Colonic mucosa (tissue), 4 donors: Measurements from ENCODE around the gene CFB. TPM values are rescaled to one million over a fixed set of nuclear protein-coding genes. Genes with fewer than 3 reads are reported as not detected.
A peak's percentile ranks its signal among the peaks of the same experiment; 100 is the strongest.

Source experiments
- DNase-seq: peaks from one replicate; pipeline ENCODE4 v3.0.0-alpha.2; 2020
- H3K27ac ChIP-seq: fragments of 200-600 bp; one replicate; pipeline ENCODE4 v1.8.0; 2021
- H3K27me3 ChIP-seq: fragments of 200-600 bp; one replicate; pipeline ENCODE4 v1.8.0; 2021
- H3K36me3 ChIP-seq: fragments of 200-600 bp; one replicate; pipeline ENCODE4 v1.8.0; 2021
- H3K4me1 ChIP-seq: fragments of 200-600 bp; one replicate; pipeline ENCODE4 v1.8.0; 2021; ENCODE audit warnings: mild to moderate bottlenecking
- H3K4me3 ChIP-seq: fragments of 200-600 bp; one replicate; pipeline ENCODE4 v1.8.0; 2021
- H3K9ac ChIP-seq, 2 donors: one replicate each; pipeline ENCODE4 v1.7.0; 2013; ENCODE audit warnings: control low read depth in 2 of 2, low read depth in 2 of 2, low read length in 2 of 2
- H3K9me3 ChIP-seq: fragments of 200-600 bp; one replicate; pipeline ENCODE4 v1.8.0; 2021
- CTCF ChIP-seq: fragments of 200-600 bp; IDR thresholded peaks from one replicate; pipeline ENCODE4 v1.8.0; 2022; ENCODE audit warnings: antibody characterized with exemption, mild to moderate bottlenecking
- intact Hi-C: fragments of 100-400 bp; cut with DNase I; formaldehyde crosslinking; loops from one replicate; pipeline ENCODE4 v1.14.1; 2022
- total RNA-seq, 2 donors: library from RNA; stranded (reverse); fragmentation: NEBNext Ultra II Directional in 1 of 2; extraction: Animal tissue kit (Norgen Biotek cat#: 25700) in 1 of 2; gene quantifications; one replicate each; pipeline ENCODE4 v1.2.1, GENCODE V29; 2021
- donor health status: healthy.
- donor health status: DM: no; HTN: no; CAD: no.
- donor health status: DM: no; HTN: no; CAD: no.

Gene CFB
- total RNA-seq = 10 to 100 TPM; 20.4 to 60.6 TPM

DNA sequence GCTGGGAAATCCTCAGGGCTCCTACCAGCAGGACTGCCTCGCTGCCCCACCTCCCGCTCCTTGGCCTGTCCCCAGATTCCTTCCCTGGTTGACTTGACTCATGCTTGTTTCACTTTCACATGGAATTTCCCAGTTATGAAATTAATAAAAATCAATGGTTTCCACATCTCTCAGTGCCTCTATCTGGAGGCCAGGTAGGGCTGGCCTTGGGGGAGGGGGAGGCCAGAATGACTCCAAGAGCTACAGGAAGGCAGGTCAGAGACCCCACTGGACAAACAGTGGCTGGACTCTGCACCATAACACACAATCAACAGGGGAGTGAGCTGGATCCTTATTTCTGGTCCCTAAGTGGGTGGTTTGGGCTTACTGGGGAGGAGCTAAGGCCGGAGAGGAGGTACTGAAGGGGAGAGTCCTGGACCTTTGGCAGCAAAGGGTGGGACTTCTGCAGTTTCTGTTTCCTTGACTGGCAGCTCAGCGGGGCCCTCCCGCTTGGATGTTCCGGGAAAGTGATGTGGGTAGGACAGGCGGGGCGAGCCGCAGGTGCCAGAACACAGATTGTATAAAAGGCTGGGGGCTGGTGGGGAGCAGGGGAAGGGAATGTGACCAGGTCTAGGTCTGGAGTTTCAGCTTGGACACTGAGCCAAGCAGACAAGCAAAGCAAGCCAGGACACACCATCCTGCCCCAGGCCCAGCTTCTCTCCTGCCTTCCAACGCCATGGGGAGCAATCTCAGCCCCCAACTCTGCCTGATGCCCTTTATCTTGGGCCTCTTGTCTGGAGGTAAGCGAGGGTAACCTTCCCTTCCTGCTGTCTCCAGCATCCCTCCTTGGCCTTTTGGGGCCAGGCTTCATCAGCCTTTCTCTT is at the start of gene CFB:
Gene CFB (plus strand): TSS at position 589 of the 863 bp plus-strand sequence. CDS start 127 bp downstream, at position 716.
- H3K9ac ChIP-seq = peak within 1 kb of the TSS; percentile 64 to 65
- no peak for TF ChIP-seq CTCF
- intact Hi-C loops = no loop called here
- peak within 1 kb of the TSS; percentile 90 for H3K27ac ChIP-seq
- no peaks in the 10 kb centered on the region for H3K9me3 ChIP-seq
- no peaks in the 10 kb centered on the region for H3K27me3 ChIP-seq
- peaks cover 7% of the 10 kb centered on the region for H3K4me1 ChIP-seq
- no peaks in the 10 kb centered on the region for H3K36me3 ChIP-seq
- peak; percentile 89 for DNase-seq
- peak within 1 kb of the TSS; percentile 23 for H3K4me3 ChIP-seq

DNA sequence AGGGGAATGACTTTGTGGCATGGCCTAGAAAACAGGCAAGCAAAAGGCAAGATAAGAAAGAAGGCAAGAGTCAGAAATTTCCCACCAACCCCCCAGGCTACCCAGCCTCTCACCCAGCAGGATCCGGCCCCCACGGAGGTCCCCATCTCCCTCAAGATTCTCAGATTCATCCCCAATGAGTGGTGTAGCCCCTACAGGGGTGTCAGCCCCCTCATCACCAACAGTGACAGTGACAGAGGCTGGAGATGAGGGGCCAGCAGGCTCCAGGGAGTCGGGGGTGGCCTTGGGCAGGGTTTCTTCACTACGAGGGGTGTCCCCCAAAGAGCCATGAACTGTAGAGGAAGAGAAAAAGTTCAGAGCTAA is 49.4 kb upstream of the CFB start:
- no peaks in the 10 kb centered on the region for H3K36me3 ChIP-seq

DNA sequence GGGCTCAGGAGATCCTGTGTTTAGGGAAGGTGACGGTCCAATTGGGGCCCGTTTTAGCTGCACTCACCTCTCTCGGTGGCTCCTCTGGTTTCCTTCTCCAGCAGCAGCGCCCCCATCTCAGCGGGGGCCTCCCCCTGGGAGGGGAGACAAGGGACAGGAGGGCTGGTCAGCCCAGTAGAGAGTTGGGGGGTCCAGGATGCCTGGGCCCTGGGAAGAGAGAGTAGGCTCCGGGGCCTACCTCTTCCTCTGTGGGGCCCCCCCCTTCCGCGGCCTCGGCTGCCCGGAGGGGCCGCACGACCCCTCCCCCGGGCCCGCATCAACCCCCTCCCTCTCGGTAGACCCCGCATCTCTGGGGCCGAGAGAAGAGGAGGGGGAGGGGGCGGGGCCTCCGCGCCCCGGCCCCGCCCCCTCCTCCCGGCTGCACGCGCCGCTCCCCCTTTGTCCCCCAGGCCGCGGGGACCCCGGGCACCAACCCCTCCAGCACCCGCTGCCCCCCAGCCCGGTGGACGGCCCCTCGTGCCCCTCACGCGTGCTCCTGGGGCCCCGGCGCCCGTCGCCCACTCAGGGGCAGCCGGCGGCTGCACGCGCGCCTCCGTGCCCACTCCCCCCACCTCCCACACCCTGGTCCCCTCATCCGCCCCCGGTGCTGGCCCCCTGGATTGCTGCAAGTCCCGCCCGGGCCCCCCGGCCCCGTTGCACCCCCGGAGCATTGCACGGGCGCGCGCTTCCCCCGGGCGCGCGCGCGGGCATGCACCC is 48.9 kb upstream of the CFB start:
- Histone ChIP-seq H3K27me3 (no peaks in the 10 kb centered on the region), H3K36me3 (no peaks in the 10 kb centered on the region), H3K4me1 (no peaks in the 10 kb centered on the region), H3K9ac (peak overlapping the region; percentile 59 to 62), H3K4me3 (peak overlapping the region; percentile 95), H3K9me3 (no peaks in the 10 kb centered on the region), H3K27ac (peak overlapping the region; percentile 19)
- no peak for DNase-seq
- intact Hi-C loops = no loop called here
- no peak for TF ChIP-seq CTCF

More for the DNA sequence above, 49.4 kb upstream of the CFB start:
- H3K27me3 ChIP-seq = no peaks in the 10 kb centered on the region
- peak overlapping the region; percentile 40 to 59 for H3K9ac ChIP-seq
- H3K4me1 ChIP-seq = no peaks in the 10 kb centered on the region
- no peak for DNase-seq
- H3K9me3 ChIP-seq = no peaks in the 10 kb centered on the region
- TF ChIP-seq CTCF = no peak
- intact Hi-C loops = no loop called here
- peak overlapping the region; percentile 19 for H3K27ac ChIP-seq
- H3K4me3 ChIP-seq = peak overlapping the region; percentile 95

DNA sequence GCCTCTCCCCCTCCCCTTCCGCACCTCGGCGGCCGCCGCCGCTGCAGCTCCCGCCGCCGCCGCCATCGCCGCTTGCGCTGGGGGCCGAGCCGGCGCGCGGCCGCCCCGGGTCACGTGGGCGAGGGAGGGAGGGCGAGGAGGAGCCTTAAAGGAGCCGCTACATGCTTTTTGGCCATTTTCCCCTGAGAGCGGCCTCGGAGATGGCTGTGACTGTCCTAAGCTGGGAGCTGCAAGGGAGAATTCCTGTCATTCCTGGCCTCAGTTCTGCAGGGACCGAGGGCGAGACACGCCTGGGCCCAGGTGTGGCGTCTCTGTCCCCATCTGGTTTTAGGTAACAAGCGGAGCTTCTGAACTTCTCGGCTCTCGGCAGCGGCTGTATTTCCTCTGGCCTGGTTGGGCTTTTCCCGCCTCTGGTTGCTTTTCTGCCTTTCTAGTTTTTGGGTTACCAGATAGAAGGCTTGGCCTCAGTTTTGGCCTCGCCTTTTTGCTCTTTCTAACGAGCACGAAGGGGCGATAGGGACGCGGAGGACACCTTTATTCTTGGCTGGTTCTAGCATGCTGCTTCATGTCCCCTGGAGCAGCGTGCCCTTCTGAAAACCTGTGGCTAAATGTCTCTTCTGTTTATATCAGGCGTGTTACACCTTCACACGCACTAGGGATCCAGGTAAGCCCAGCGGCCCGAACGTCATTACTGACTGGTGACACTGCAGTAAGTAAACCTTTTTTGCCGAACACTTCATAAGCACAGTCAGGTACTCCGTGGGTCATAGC is 48.1 kb upstream of the CFB start, which contains the start of gene EHMT2:
Gene EHMT2 (minus strand): TSS at position 87 of the 771 bp plus-strand sequence. CDS start 21 bp downstream, at position 66.
- Histone ChIP-seq H3K9me3 (no peaks in the 10 kb centered on the region), H3K9ac (peak within 1 kb of the TSS; percentile 70 to 94), H3K4me3 (peak within 1 kb of the TSS; percentile 95), H3K36me3 (no peaks in the 10 kb centered on the region), H3K27ac (peak within 1 kb of the TSS; percentile 83), H3K4me1 (no peaks in the 10 kb centered on the region), H3K27me3 (no peaks in the 10 kb centered on the region)
- TF ChIP-seq CTCF = no peak
- DNase-seq = peak; percentile 90
- intact Hi-C loops = no loop called here
